Neural progenitor cell (in vitro differentiated cells): Measurements from ENCODE around the gene GTF2F2. TPM values are rescaled to one million over a fixed set of nuclear protein-coding genes. Genes with fewer than 3 reads are reported as not detected.

Experiments used
- DNase-seq: peaks from one replicate; pipeline ENCODE4 v3.0.0-alpha.2; 2016; ENCODE audit warnings: low spot score
- H2AFZ ChIP-seq: fragments of 200-600 bp; sonication (generic); replicated peaks from 2 replicates; pipeline ENCODE4 v1.6.1; 2016; ENCODE audit warnings: antibody characterized with exemption
- H3F3A ChIP-seq: fragments of 200-600 bp; sonication (generic); 2 replicates; pipeline ENCODE4 v1.6.1; 2016; ENCODE audit warnings: antibody characterized with exemption, low read depth
- H3K27ac ChIP-seq: fragments of 200-600 bp; sonication (generic); 2 replicates; pipeline ENCODE4 v1.5.1; 2016; ENCODE audit warnings: mild to moderate bottlenecking
- H3K27me3 ChIP-seq: fragments of 200-600 bp; sonication (generic); 2 replicates; pipeline ENCODE4 v1.6.1; 2016; ENCODE audit warnings: mild to moderate bottlenecking, moderate library complexity
- H3K36me3 ChIP-seq: fragments of 200-600 bp; sonication (generic); 2 replicates; pipeline ENCODE4 v1.5.1; 2016
- H3K4me1 ChIP-seq: fragments of 200-600 bp; sonication (generic); 2 replicates; pipeline ENCODE4 v1.6.1; 2016; ENCODE audit warnings: mixed run types
- H3K4me2 ChIP-seq: fragments of 200-600 bp; sonication (generic); 2 replicates; pipeline ENCODE4 v1.6.1; 2016
- H3K4me3 ChIP-seq: fragments of 200-600 bp; sonication (generic); 2 replicates; pipeline ENCODE4 v1.5.1; 2016
- H3K79me2 ChIP-seq: fragments of 200-600 bp; sonication (generic); 2 replicates; pipeline ENCODE4 v1.6.1; 2016; ENCODE audit warnings: low read depth
- H3K9ac ChIP-seq: fragments of 200-600 bp; sonication (generic); 2 replicates; pipeline ENCODE4 v1.6.1; 2016
- H3K9me3 ChIP-seq: fragments of 200-600 bp; sonication (generic); 2 replicates; pipeline ENCODE4 v1.5.1; 2016; ENCODE audit warnings: low read depth
- H4K20me1 ChIP-seq: fragments of 200-600 bp; sonication (generic); 2 replicates; pipeline ENCODE4 v1.6.1; 2016; ENCODE audit warnings: low read depth
- H3K27ac Mint-ChIP-seq: 3 replicates; pipeline ENCODE4 v1.8.0; 2021; ENCODE audit warnings: mixed read lengths
- H3K27me3 Mint-ChIP-seq: 2 replicates; pipeline ENCODE4 v1.8.0; 2022; ENCODE audit warnings: low read depth, mild to moderate bottlenecking, inconsistent platforms, moderate library complexity, mixed read lengths; ENCODE audit not compliant: insufficient read depth
- H3K36me3 Mint-ChIP-seq: 3 replicates; pipeline ENCODE4 v1.8.0; 2021; ENCODE audit warnings: mixed read lengths
- H3K4me1 Mint-ChIP-seq: 3 replicates; pipeline ENCODE4 v1.8.0; 2021; ENCODE audit warnings: mixed read lengths
- H3K4me3 Mint-ChIP-seq: 3 replicates; pipeline ENCODE4 v1.8.0; 2021; ENCODE audit warnings: mild to moderate bottlenecking, moderate library complexity, mixed read lengths
- H3K9me3 Mint-ChIP-seq: 3 replicates; pipeline ENCODE4 v1.8.0; 2020; ENCODE audit warnings: mixed read lengths
- CTCF ChIP-seq: fragments of 200-600 bp; sonication (generic); IDR thresholded peaks from 2 replicates; pipeline ENCODE4 v1.5.1; 2017; ENCODE audit warnings: antibody characterized with exemption, mild to moderate bottlenecking
- EZH2 ChIP-seq: fragments of 200-600 bp; sonication (generic); IDR thresholded peaks from 2 replicates; pipeline ENCODE4 v1.6.1; 2017; ENCODE audit warnings: antibody characterized with exemption, mild to moderate bottlenecking, moderate library complexity
- EZH2phosphoT487 ChIP-seq: fragments of 200-600 bp; sonication (generic); IDR thresholded peaks from 2 replicates; pipeline ENCODE4 v1.6.1; 2017; ENCODE audit warnings: antibody characterized with exemption
- total RNA-seq: library from RNA; depleted of rRNA; stranded (reverse); fragments of >200 nt; gene quantifications from 2 replicates; pipeline ENCODE4 v1.2.3, GENCODE V29; 2015; ENCODE audit warnings: low replicate concordance

The GTF2F2 gene
- total RNA-seq, 1 donor from 2014 or later, result 54.1 TPM

- Mint-ChIP-seq H3K9me3 (no peaks in the 10 kb centered on the region), H3K36me3 (no peaks in the 10 kb centered on the region), H3K4me1 (no peaks in the 10 kb centered on the region), H3K4me3 (no peak overlapping the region), H3K27ac (no peak overlapping the region), H3K27me3 (peaks cover 2% of the 10 kb centered on the region)
- no peak overlapping the region for H2AFZ ChIP-seq
- DNase-seq, result no peak
- no peaks in the 10 kb centered on the region for H3K79me2 ChIP-seq
- TF ChIP-seq EZH2 (no peak), EZH2phosphoT487 (no peak), CTCF (no peak)
- H3K9me3 ChIP-seq, result no peaks in the 10 kb centered on the region
- H4K20me1 ChIP-seq, result no peaks in the 10 kb centered on the region
- H3K27me3 ChIP-seq, result no peaks in the 10 kb centered on the region
- no peak overlapping the region for H3K27ac ChIP-seq
- H3K4me2 ChIP-seq, result no peak overlapping the region
- H3K36me3 ChIP-seq, result no peaks in the 10 kb centered on the region
- H3K4me1 ChIP-seq, result no peaks in the 10 kb centered on the region
- no peak overlapping the region for H3K4me3 ChIP-seq
- H3F3A ChIP-seq, result no peaks in the 10 kb centered on the region
- H3K9ac ChIP-seq, result no peak overlapping the region
Measured at GRCh38 chr13:45086484-45086883, 33.8 kb upstream of the GTF2F2 start.

GRCh38 chr13:45092663-45093062 is 27.6 kb upstream of the GTF2F2 start:
- no peaks in the 10 kb centered on the region for H3K27me3 Mint-ChIP-seq
- no peak overlapping the region for H3K27ac Mint-ChIP-seq
- TF ChIP-seq CTCF, result no peak
- TF ChIP-seq EZH2, result no peak
- TF ChIP-seq EZH2phosphoT487, result no peak
- H3K79me2 ChIP-seq, result no peaks in the 10 kb centered on the region
- H3K9me3 ChIP-seq, result no peaks in the 10 kb centered on the region
- no peaks in the 10 kb centered on the region for H3F3A ChIP-seq
- no peak for DNase-seq
- no peaks in the 10 kb centered on the region for H3K36me3 Mint-ChIP-seq
- no peak overlapping the region for H2AFZ ChIP-seq
- no peak overlapping the region for H3K4me2 ChIP-seq
- H3K27me3 ChIP-seq, result no peaks in the 10 kb centered on the region
- no peak overlapping the region for H3K9ac ChIP-seq
- H3K4me3 ChIP-seq, result no peak overlapping the region
- no peaks in the 10 kb centered on the region for H3K9me3 Mint-ChIP-seq
- no peaks in the 10 kb centered on the region for H3K4me1 ChIP-seq
- no peaks in the 10 kb centered on the region for H4K20me1 ChIP-seq
- no peak overlapping the region for H3K4me3 Mint-ChIP-seq
- no peak overlapping the region for H3K27ac ChIP-seq
- H3K4me1 Mint-ChIP-seq, result no peaks in the 10 kb centered on the region
- H3K36me3 ChIP-seq, result no peaks in the 10 kb centered on the region

- H3K4me3 Mint-ChIP-seq, result no peak overlapping the region
- no peak overlapping the region for H2AFZ ChIP-seq
- no peaks in the 10 kb centered on the region for H3K27me3 ChIP-seq
- TF ChIP-seq EZH2phosphoT487 (no peak), EZH2 (no peak)
- H3K27ac ChIP-seq, result peak overlapping the region; percentile 89
- H3K79me2 ChIP-seq, result no peaks in the 10 kb centered on the region
- H4K20me1 ChIP-seq, result peaks cover 4% of the 10 kb centered on the region
- H3K27ac Mint-ChIP-seq, result peak overlapping the region; percentile 99
- H3K4me1 Mint-ChIP-seq, result peaks cover 38% of the 10 kb centered on the region
- no peak overlapping the region for H3K9ac ChIP-seq
- peaks cover 28% of the 10 kb centered on the region for H3K4me1 ChIP-seq
- peak overlapping the region; percentile 73 for H3K4me2 ChIP-seq
- no peaks in the 10 kb centered on the region for H3K9me3 ChIP-seq
- DNase-seq, result peak; percentile 32
- H3K36me3 Mint-ChIP-seq, result no peaks in the 10 kb centered on the region
- H3K9me3 Mint-ChIP-seq, result no peaks in the 10 kb centered on the region
- peak overlapping the region; percentile 22 for H3K4me3 ChIP-seq
- peaks cover 5% of the 10 kb centered on the region for H3K27me3 Mint-ChIP-seq
- H3K36me3 ChIP-seq, result no peaks in the 10 kb centered on the region
- peaks cover 35% of the 10 kb centered on the region for H3F3A ChIP-seq
Measured at GRCh38 chr13:45100573-45101262, 19.6 kb upstream of the GTF2F2 start.

DNA sequence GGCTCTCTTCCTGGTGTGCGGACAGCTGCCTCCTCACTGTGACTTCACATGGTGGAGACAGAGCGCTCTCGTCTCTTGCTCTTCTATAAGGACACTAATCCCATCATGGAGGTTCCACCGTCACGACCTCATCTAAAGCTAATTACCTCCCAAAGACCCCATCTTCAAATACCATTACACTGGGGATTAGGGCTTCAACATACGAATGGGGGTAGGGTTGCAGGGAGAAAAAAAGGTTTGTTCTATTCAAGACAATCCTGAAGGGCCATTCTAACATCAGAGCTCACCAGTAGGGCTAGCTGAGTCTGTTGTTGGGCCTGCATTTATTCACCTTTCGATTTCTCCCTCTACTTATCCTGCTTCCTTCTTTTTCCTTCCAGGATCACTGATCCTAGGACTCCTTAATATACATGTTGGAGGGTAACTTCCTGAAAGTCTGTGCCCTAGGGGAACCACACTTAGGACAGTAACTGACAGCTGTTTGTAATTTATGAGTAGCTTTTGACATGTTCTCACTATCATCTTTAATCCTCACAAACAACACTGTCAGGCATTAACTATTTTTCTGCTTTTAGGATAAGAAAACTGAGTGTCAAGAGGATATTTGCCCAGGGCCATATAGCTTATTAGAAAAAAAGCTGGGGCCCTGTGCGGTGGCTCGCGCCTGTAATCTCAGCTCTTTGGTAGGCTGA is 18.8 kb upstream of the GTF2F2 start:
- peak overlapping the region; percentile 73 for H3K4me2 ChIP-seq
- peak overlapping the region; percentile 91 for H3K27ac ChIP-seq
- H4K20me1 ChIP-seq, result peaks cover 4% of the 10 kb centered on the region
- peaks cover 40% of the 10 kb centered on the region for H3K4me1 Mint-ChIP-seq
- peaks cover 35% of the 10 kb centered on the region for H3F3A ChIP-seq
- TF ChIP-seq CTCF (no peak), EZH2phosphoT487 (no peak), EZH2 (no peak)
- H3K9ac ChIP-seq, result no peak overlapping the region
- H3K27me3 ChIP-seq, result no peaks in the 10 kb centered on the region
- H3K4me3 ChIP-seq, result peak overlapping the region; percentile 22
- no peaks in the 10 kb centered on the region for H3K36me3 ChIP-seq
- H3K27ac Mint-ChIP-seq, result peak overlapping the region; percentile 99
- no peaks in the 10 kb centered on the region for H3K36me3 Mint-ChIP-seq
- H3K27me3 Mint-ChIP-seq, result peaks cover 5% of the 10 kb centered on the region
- H3K9me3 Mint-ChIP-seq, result no peaks in the 10 kb centered on the region
- no peaks in the 10 kb centered on the region for H3K79me2 ChIP-seq
- peaks cover 28% of the 10 kb centered on the region for H3K4me1 ChIP-seq
- H2AFZ ChIP-seq, result no peak overlapping the region
- DNase-seq, result peak; percentile 77
- no peaks in the 10 kb centered on the region for H3K9me3 ChIP-seq
- no peak overlapping the region for H3K4me3 Mint-ChIP-seq
